ENCODE data around the gene KIAA0825. TPM values are rescaled to one million over a fixed set of nuclear protein-coding genes. Genes with fewer than 3 reads are reported as not detected.

Gene KIAA0825
- polyA plus RNA-seq, 1 donor from 2014 or later = 5.1 TPM

GRCh38 chr5:94157704-94158539, 460.5 kb downstream of the KIAA0825 start:
- no peak overlapping the region for H3K27ac ChIP-seq (ENCODE audit: low read length)
- no peak for TF ChIP-seq REST (IDR thresholded peaks at IDR 0.05; ENCODE audit: borderline replicate concordance)
- no peak for TF ChIP-seq POLR2AphosphoS5 (IDR thresholded peaks at IDR 0.05)
- TF ChIP-seq TAF1 (IDR thresholded peaks at IDR 0.05; ENCODE audit: low read depth) = no peak
- no peak for TF ChIP-seq EZH2 (IDR thresholded peaks at IDR 0.05; ENCODE audit: borderline replicate concordance, insufficient read depth, low read length, poor library complexity, severe bottlenecking)
- TF ChIP-seq EP300 (conservative IDR thresholded peaks at IDR 0.05; ENCODE audit: poor library complexity, severe bottlenecking) = no peak
- no peak for TF ChIP-seq MXI1 (conservative IDR thresholded peaks at IDR 0.05; ENCODE audit: poor library complexity, severe bottlenecking)
- TF ChIP-seq RAD21 (conservative IDR thresholded peaks at IDR 0.05) = no peak
- TF ChIP-seq SMC3 (conservative IDR thresholded peaks at IDR 0.05; ENCODE audit: poor library complexity) = no peak
- TF ChIP-seq CTCF (IDR thresholded peaks at IDR 0.05; ENCODE audit: poor library complexity, severe bottlenecking) = no peak
- H3K9me2 ChIP-seq (ENCODE audit: insufficient read depth, low read length) = no peaks in the 10 kb centered on the region
- H4K20me1 ChIP-seq (ENCODE audit: insufficient read depth) = no peaks in the 10 kb centered on the region
- H3K9me3 ChIP-seq (ENCODE audit: low read length) = no peaks in the 10 kb centered on the region
- no peaks in the 10 kb centered on the region for H3F3A ChIP-seq (ENCODE audit: insufficient read depth, low read length, poor library complexity, severe bottlenecking)
- H3K27me3 ChIP-seq (ENCODE audit: insufficient read depth, low read depth, low read length) = no peaks in the 10 kb centered on the region
- no peak overlapping the region for H2AFZ ChIP-seq (ENCODE audit: low read depth, low read length)
- no peak overlapping the region for H3K4me3 ChIP-seq (ENCODE audit: low read length)
- no peak overlapping the region for H3K4me2 ChIP-seq (ENCODE audit: low read length)
- H3K9ac ChIP-seq (ENCODE audit: low read length) = no peak overlapping the region
- no peaks in the 10 kb centered on the region for H3K79me2 ChIP-seq (replicated peaks; ENCODE audit: insufficient read depth, low read length)
- H3K36me3 ChIP-seq (ENCODE audit: insufficient read depth, low read length) = no peaks in the 10 kb centered on the region

GRCh38 chr5:94154672-94155071, 463.7 kb downstream of the KIAA0825 start:
- no peaks in the 10 kb centered on the region for H3K9me2 ChIP-seq (ENCODE audit: insufficient read depth, low read length)
- H4K20me1 ChIP-seq (ENCODE audit: insufficient read depth) = no peaks in the 10 kb centered on the region
- H3K27ac ChIP-seq (ENCODE audit: low read length) = no peak overlapping the region
- no peak overlapping the region for H3K4me2 ChIP-seq (ENCODE audit: low read length)
- H3K79me2 ChIP-seq (replicated peaks; ENCODE audit: insufficient read depth, low read length) = no peaks in the 10 kb centered on the region
- no peaks in the 10 kb centered on the region for H3F3A ChIP-seq (ENCODE audit: insufficient read depth, low read length, poor library complexity, severe bottlenecking)
- no peaks in the 10 kb centered on the region for H3K9me3 ChIP-seq (ENCODE audit: low read length)
- no peak overlapping the region for H3K4me3 ChIP-seq (ENCODE audit: low read length)
- H3K9ac ChIP-seq (ENCODE audit: low read length) = no peak overlapping the region
- no peaks in the 10 kb centered on the region for H3K27me3 ChIP-seq (ENCODE audit: insufficient read depth, low read depth, low read length)
- no peak for TF ChIP-seq MXI1 (conservative IDR thresholded peaks at IDR 0.05; ENCODE audit: poor library complexity, severe bottlenecking)
- TF ChIP-seq REST (IDR thresholded peaks at IDR 0.05; ENCODE audit: borderline replicate concordance) = no peak
- no peak for TF ChIP-seq RAD21 (conservative IDR thresholded peaks at IDR 0.05)
- TF ChIP-seq EZH2 (IDR thresholded peaks at IDR 0.05; ENCODE audit: borderline replicate concordance, insufficient read depth, low read length, poor library complexity, severe bottlenecking) = no peak
- TF ChIP-seq CTCF (IDR thresholded peaks at IDR 0.05; ENCODE audit: poor library complexity, severe bottlenecking) = no peak
- no peak for TF ChIP-seq POLR2AphosphoS5 (IDR thresholded peaks at IDR 0.05)
- TF ChIP-seq SMC3 (conservative IDR thresholded peaks at IDR 0.05; ENCODE audit: poor library complexity) = no peak
- no peak for TF ChIP-seq TAF1 (IDR thresholded peaks at IDR 0.05; ENCODE audit: low read depth)
- no peak for TF ChIP-seq EP300 (conservative IDR thresholded peaks at IDR 0.05; ENCODE audit: poor library complexity, severe bottlenecking)
- H2AFZ ChIP-seq (ENCODE audit: low read depth, low read length) = no peak overlapping the region
- no peaks in the 10 kb centered on the region for H3K36me3 ChIP-seq (ENCODE audit: insufficient read depth, low read length)
